Lung (tissue), 12 donors: Measurements from ENCODE around the gene PSEN1. TPM values are rescaled to one million over a fixed set of nuclear protein-coding genes. Genes with fewer than 3 reads are reported as not detected.

Experiments used
- ATAC-seq: fragments of 200-7000 bp; cut with Tn5 transposase; one replicate; pipeline ENCODE4 v1.9.1; 2020; ENCODE audit warnings: moderate number of reproducible peaks; ENCODE audit not compliant: insufficient read depth, low FRiP score
- DNase-seq, 3 donors: peaks; one replicate each; pipeline ENCODE4 v3.0.0-alpha.2; 2013 to 2017
- H3K27ac ChIP-seq, 2 donors: one replicate each; pipeline ENCODE4 v1.5.1; 2013; ENCODE audit warnings: mild to moderate bottlenecking in 2 of 2, moderate library complexity in 2 of 2, control low read depth in 1 of 2, inconsistent platforms in 1 of 2, low read depth in 1 of 2, low read length in 1 of 2
- H3K27me3 ChIP-seq, 3 donors: one replicate each; pipeline ENCODE4 v1.5.1; 2013; ENCODE audit warnings: low read length in 2 of 3; ENCODE audit not compliant: control insufficient read depth in 3 of 3, insufficient read depth in 3 of 3
- H3K36me3 ChIP-seq, 4 donors: one replicate each; pipeline ENCODE4 v1.5.1; 2013; ENCODE audit warnings: low read length in 4 of 4, mild to moderate bottlenecking in 1 of 4, moderate library complexity in 1 of 4; ENCODE audit not compliant: control insufficient read depth in 4 of 4, insufficient read depth in 4 of 4
- H3K4me1 ChIP-seq, 5 donors: one replicate each; pipeline ENCODE4 v1.5.1; 2013; ENCODE audit warnings: low read length in 5 of 5, mild to moderate bottlenecking in 2 of 5, moderate library complexity in 1 of 5; ENCODE audit not compliant: control insufficient read depth in 5 of 5, insufficient read depth in 5 of 5
- H3K4me3 ChIP-seq: one replicate; pipeline ENCODE4 v1.5.1; 2013; ENCODE audit warnings: mild to moderate bottlenecking, control low read depth, moderate library complexity
- H3K9ac ChIP-seq, 2 donors: one replicate each; pipeline ENCODE4 v1.5.1; 2013; ENCODE audit warnings: low read length in 2 of 2, control low read depth in 1 of 2; ENCODE audit not compliant: insufficient read depth in 1 of 2
- H3K9me3 ChIP-seq, 4 donors: one replicate each; pipeline ENCODE4 v1.5.1; 2013; ENCODE audit warnings: low read length in 3 of 4, mild to moderate bottlenecking in 1 of 4, moderate library complexity in 1 of 4; ENCODE audit not compliant: control insufficient read depth in 4 of 4, insufficient read depth in 3 of 4
- WGBS, 2 donors: extraction: QIAGEN DNeasy Blood & Tissue Kit; methylation state at CpG; one replicate each; pipeline ENCODE4 v1.1.7; 2013; 5-methylcytosine and 5-hydroxymethylcytosine counted together
- polyA plus RNA-seq, 2 donors: library from polyadenylated mRNA; stranded (reverse); fragments of 200-250 nt; gene quantifications; one replicate each; pipeline ENCODE4 v1.2.1, GENCODE V29; 2013
- total RNA-seq, 2 donors: library from RNA; depleted of rRNA in 1 of 2; stranded (reverse); fragments of >200 nt in 1 of 2; gene quantifications; one replicate each; pipeline ENCODE4 v1.2.1, GENCODE V29; 2014 to 2021
- TF ChIP-seq, protein P1 (sequence below): IDR thresholded peaks from 2 replicates; pipeline ENCODE4 v1.5.1; 2012; ENCODE audit warnings: mild to moderate bottlenecking; ENCODE audit errors: control extremely low read depth, extremely low read depth
- donor health status: control.
- donor health status: control.
- donor health status: Bipolar disorder and iron deficiency.
- donor health status: healthy.
- donor health status: DM: yes; HTN: yes; CAD: no.

The PSEN1 gene
- total and polyA plus RNA-seq, 4 donors: 33.6 to 64.7 (median 50.6) TPM

DNA sequence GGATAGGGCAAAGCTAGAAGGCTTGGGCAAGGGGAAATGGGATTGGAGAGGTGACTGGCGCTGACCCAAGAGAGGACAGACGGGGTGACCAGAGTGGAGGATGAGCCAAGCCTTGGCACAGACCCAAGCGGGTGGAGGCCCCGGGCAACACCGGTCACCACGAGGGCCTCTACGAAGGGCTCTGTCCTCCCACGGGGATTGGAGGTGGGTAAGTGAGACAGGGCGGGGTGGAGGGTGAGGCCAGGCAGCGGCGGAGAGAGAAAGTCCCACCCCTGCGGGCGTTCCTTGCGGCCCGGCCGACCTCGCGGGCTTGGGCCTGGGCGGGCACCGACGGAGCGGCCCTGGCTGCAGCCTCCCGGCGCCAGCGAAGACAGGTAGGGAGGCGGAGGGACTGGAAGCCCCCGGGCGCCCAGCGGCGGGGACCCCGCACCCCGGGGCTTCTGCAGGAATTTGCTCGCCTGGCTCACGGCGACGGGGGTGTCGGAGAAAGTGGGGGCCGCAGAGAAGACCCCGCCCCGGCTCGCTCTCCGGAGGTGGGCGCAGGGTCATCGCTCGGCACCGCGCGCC, 101.0 kb downstream of the PSEN1 start, which contains the start of gene PAPLN:
Gene PAPLN (plus strand): TSS at position 288 of the 567 bp plus-strand sequence. CDS start 2,273 bp downstream, outside the sequence.
- 4 to 5% methylated on average over 37 to 48 of the region's 48 CpGs for WGBS, 2 donors
- Histone ChIP-seq H3K4me1 (peaks cover 0 to 60% (median 24%) of the 10 kb centered on the region in 5 donors), H3K9me3 (peaks cover 0 to 2% (median 0%) of the 10 kb centered on the region in 4 donors), H3K27me3 (peaks cover 0 to 22% (median 16%) of the 10 kb centered on the region in 3 donors), H3K36me3 (no peaks in the 10 kb centered on the region), H3K4me3 (peak within 1 kb of the TSS; percentile 44), H3K27ac (peak within 1 kb of the TSS in 1 of 2 donors; percentile 47), H3K9ac (no peak within 1 kb of the TSS)
- peak; percentile 39 for ATAC-seq
- TF ChIP-seq, protein P1, sequence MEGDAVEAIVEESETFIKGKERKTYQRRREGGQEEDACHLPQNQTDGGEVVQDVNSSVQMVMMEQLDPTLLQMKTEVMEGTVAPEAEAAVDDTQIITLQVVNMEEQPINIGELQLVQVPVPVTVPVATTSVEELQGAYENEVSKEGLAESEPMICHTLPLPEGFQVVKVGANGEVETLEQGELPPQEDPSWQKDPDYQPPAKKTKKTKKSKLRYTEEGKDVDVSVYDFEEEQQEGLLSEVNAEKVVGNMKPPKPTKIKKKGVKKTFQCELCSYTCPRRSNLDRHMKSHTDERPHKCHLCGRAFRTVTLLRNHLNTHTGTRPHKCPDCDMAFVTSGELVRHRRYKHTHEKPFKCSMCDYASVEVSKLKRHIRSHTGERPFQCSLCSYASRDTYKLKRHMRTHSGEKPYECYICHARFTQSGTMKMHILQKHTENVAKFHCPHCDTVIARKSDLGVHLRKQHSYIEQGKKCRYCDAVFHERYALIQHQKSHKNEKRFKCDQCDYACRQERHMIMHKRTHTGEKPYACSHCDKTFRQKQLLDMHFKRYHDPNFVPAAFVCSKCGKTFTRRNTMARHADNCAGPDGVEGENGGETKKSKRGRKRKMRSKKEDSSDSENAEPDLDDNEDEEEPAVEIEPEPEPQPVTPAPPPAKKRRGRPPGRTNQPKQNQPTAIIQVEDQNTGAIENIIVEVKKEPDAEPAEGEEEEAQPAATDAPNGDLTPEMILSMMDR: no peak
- no peak for DNase-seq

DNA sequence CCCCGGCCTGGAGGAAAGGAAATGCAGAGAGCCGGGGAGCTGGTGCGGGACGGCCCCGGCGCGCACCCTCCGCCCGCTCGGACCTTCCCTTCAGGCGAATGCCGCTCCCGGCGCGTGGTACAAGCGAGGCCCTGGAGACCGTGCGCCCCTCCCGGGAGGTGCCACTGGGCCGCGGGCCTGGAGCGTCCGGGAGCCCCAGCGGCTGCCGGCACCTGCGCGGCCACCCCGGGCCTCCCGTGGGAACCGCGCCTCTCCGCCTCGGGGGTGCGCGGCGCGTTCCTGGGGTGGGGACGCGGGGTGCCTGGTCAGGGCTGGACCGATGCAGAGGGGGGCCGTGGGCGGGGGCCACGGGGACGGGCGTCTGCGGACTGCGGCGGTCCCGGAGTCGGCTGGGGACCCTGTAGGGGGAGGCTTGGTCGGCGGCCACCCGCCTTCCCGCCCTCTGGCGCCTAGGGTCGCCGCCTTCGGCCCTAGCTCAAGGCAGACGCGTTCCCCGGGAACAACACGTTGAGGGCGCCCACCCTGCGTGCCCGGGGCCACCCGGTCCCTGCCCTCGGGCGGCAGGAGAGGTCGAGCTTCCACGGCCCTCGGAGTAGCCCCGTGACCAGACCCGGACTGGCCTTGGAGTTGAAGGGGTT, 101.6 kb downstream of the PSEN1 start:
- Histone ChIP-seq H3K4me1 (peaks cover 0 to 54% (median 22%) of the 10 kb centered on the region in 5 donors), H3K9ac (no peak overlapping the region), H3K27ac (peak overlapping the region in 1 of 2 donors; percentile 47), H3K36me3 (no peaks in the 10 kb centered on the region), H3K27me3 (peaks cover 0 to 22% (median 16%) of the 10 kb centered on the region in 3 donors), H3K9me3 (peaks cover 0 to 2% (median 0%) of the 10 kb centered on the region in 4 donors), H3K4me3 (peak overlapping the region; percentile 44)
- ATAC-seq (peak; percentile 42), DNase-seq (no peak)
- 2 to 3% methylated on average over 55 to 73 of the region's 73 CpGs for WGBS, 2 donors
- TF ChIP-seq, protein P1: no peak

DNA sequence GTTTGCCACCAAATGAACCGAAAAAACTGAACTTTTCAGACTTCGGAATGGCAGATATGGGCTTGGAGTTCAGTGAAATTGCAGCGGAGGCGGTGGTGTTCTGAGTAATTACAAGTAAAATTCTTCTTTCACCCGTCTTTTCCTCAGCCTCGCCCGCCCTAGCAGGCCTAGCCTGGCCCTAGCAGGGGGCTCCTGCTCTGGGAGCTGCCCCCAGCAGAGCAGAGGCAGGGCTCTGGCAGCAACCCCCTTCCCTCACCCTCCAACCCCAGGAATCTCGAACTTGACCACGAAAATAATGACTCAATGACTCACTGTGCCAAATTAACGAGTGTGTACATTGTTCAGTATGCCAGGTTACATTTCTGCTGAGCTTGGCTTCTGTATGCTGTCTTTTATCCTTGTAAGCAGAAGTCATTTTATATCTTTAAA, 102.1 kb downstream of the PSEN1 start:
- ATAC-seq: no peak
- Histone ChIP-seq H3K27ac (peak overlapping the region in 1 of 2 donors; percentile 47), H3K4me1 (peaks cover 0 to 49% (median 22%) of the 10 kb centered on the region in 5 donors), H3K4me3 (no peak overlapping the region), H3K9ac (peak overlapping the region in 1 of 2 donors; percentile 38), H3K27me3 (peaks cover 0 to 22% (median 16%) of the 10 kb centered on the region in 3 donors), H3K36me3 (no peaks in the 10 kb centered on the region), H3K9me3 (peaks cover 0 to 2% (median 0%) of the 10 kb centered on the region in 4 donors)
- WGBS, 2 donors: 26 to 39% methylated on average over 10 of the region's 10 CpGs
- DNase-seq: peak in 2 of 3 donors; percentile 45 to 51
- TF ChIP-seq, protein P1: no peak
